Central memory CD4-positive, alpha-beta T cell (primary cell): ENCODE measurements around the gene FHAD1.

Experiments used
- DNase-seq: peaks from one replicate; pipeline ENCODE4 v3.0.0; 2022

FHAD1 gene

DNA sequence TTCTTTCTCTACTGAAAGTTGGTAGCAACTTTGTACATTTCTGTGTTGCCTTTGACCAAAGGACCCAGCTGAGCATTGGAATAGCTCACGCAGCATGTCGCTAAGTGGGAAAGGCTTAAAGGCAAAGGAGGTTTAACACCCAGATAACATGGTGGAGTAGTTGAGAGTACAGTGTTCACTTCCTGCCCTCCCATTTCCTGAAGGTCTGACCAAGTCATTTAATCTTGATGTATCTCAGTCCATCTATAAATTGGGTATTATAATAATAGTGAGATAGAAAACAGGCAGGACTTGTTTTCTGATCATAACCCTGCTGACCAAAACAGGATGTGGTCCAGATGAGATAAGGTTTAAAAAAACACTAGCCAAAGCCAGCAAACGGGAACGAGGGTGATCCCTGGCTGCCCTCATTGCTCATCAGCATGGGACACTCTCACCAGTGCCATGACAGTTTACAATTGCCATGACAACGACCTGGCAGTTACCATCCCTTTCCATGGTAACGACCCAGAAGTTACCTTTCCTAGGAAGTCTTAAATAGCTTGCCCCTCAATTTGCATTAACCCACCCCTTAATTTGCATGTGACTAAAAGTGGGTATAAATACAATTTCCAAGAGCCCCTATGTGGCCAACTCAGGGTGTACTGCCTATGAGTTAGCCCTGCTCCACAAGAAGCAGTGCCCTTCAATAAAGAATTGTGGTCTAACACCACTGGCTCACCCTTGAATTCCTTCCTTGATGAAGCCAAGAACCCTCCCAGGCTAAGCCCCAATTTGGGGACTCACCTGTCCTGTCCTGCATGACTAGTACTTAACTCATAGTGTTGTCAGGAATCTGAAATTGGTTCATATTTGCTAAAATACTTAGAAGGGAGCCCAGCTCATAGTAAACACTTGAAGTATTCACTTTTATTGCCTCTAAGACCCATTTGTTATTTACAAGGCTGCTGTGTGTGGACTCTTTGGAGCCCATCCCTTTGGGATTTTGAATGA lies 28.4 kb upstream of the FHAD1 start:
- no peak for DNase-seq

DNA sequence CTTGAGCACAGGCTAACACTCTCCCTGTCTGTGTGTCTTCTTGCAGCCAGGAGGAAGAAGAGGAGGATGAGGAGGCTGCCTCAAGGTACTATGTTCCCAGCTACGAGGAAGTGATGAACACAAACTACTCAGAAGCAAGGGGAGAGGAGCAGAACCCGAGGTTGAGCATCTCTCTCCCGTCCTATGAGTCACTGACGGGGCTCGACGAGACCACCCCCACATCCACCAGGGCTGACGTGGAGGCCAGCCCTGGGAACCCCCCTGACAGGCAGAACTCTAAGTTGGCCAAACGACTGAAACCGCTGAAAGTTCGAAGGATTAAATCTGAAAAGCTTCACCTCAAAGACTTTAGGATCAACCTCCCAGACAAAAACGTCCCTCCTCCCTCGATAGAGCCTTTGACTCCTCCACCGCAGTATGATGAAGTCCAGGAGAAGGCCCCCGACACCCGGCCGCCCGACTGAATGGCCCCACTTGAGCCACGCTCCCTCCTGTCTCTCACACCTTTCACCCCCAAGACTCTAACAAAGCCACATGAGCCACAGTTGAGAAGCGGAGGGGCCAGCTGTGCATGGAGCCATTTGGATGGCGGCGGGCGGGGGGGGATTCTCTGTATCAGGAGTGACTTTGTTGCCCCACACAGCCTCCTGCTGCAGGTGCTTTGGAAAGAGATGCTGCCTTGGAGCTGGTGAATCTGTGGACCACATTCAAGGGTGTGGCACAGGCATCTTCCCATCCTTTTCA lies 27.6 kb upstream of the FHAD1 start:
- DNase-seq: no peak

DNA sequence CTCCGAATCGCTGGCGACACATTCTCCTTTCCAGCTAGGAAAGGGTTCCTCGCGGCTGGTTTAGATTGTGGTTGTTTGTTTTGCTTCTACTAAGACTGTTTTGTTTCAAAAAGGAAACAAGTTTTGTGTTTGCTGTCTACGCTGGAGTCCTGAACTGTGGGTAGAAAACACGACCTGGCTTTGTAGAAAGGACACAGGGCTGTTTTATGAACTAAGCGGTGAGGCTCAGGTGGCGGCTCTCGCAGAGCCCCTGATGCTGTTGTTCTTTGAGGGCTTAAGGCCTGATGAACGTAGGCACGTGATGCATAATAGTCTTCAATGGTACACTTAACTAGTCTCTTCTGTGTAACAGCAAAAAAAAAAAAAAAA lies 27.0 kb upstream of the FHAD1 start:
- no peak for DNase-seq

DNA sequence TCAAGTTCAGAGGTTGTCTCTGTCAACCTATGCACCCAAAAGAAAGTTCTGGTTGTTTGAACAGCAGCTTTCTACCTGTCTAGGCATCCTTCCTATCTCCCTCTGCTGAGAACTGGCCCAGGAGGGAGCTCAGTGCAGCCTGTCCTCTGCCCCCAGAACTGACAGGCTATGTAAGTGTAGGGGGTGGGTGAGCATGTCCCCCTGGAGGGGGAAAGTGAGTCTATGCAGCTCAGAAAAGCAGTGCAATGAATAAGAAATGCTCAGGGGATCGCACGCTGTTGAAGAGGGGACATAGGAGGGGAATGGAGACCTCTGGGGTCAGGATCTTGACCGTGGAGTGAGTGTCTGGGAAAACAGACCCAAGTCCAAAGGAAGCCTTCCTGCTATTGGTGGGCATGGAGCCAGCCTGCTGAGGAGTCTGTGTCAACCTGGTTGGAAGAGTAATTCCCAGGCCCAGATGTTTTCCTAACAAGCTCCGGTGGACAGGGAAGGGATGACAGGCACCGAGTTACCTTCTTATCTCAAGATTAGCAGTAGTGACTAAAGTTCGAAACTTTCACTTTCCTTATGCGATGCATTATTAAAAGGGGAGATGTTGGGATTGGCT lies 26.1 kb upstream of the FHAD1 start:
- DNase-seq: no peak

DNA sequence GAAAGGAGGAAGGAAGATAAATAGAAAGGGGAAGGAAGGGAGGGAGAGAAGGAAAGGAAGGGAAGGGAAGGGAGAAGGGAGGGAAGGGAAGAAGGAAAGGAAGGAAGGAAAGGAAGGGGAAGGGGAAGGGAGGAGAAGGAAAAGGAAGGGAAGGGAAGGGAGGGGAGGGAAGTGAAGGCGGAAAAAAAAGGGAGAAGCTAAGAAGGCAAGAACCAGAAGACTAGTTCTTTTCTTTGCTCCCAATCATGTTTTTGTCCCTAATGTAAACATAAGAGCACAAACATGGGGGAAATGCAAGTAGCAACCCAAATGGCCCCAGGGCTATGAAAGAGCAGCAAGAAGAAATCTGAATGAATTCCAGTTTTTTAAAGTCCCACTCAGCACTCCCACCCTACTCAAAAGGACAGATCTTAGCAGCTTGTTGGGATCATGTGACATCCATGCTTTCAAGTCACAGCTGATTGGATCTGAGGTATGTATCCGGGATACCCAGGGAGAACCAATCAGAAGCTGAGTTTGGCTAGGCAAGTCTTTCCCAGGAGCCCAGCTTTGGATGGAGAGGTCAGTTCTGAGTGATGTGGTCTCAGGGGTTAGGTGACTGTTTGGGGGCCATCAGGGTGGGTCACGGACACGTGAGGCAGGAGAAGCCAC lies 24.2 kb upstream of the FHAD1 start:
- DNase-seq: no peak

DNA sequence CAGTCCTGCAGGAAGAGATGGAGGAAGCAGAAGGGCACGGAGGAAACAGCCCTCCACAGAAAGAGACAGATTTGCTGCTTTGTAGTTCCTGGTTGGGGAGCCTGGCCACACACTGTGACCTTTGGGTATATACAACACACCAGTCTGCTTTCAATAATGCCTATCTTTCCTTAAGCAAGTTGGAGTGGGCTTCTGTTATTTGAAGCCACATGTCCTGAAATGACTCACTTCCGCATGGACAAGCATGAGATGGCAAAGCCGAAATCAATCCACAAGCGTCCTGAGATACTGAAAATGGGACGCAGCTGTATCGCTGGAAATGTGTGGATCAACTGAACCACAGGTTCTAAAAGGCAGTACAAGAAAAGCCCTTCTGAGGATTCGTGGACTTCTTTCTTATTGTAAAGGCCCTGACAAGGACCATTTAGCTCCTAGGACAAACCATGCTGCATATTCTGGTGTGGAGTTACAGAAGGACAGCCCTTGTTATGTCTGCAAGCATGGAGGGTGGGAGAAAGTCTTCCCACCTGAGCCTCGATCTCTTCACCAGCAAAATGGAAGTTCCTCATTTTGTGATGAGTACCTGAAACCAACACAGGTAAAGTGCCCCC lies 22.7 kb upstream of the FHAD1 start:
- DNase-seq: no peak

DNA sequence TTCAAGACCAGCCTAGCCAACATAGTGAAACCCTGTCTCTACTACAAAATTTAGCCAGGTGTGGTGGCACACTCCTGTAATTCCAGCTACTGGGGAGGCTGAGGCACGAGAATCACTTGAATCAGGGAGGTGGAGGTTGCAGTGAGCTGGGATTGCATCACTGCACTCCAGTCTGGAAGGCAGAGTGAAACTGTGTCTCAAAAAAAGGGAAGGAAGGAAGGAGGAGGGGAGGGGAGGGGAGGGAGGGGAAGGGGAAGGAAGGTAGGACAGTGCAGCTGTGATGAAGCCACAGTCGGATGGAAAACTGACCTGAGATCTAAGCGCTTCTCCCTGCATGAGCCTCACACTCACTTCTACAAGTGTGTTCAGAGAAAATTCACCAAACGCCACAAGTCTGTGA lies 22.0 kb upstream of the FHAD1 start:
- no peak for DNase-seq

DNA sequence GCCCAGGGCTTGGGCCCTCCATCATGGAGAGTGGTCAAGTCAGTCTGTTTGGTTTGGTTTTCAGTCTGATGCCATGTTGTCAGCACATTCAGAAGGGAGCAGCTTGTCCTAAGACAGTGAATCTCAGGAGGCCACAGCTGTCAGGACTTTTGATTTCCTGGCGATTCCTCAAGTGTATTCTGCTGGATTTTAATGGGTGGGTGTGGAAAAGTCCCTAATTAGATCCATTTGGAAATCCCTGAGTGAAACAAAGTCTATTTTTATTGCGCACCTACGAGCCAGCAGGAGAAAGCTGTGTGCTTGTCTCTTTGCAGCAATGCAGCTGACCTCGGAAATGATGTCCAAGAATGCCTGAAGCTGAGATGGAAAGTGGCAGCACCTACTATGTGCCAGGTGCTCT lies 21.6 kb upstream of the FHAD1 start:
- no peak for DNase-seq

DNA sequence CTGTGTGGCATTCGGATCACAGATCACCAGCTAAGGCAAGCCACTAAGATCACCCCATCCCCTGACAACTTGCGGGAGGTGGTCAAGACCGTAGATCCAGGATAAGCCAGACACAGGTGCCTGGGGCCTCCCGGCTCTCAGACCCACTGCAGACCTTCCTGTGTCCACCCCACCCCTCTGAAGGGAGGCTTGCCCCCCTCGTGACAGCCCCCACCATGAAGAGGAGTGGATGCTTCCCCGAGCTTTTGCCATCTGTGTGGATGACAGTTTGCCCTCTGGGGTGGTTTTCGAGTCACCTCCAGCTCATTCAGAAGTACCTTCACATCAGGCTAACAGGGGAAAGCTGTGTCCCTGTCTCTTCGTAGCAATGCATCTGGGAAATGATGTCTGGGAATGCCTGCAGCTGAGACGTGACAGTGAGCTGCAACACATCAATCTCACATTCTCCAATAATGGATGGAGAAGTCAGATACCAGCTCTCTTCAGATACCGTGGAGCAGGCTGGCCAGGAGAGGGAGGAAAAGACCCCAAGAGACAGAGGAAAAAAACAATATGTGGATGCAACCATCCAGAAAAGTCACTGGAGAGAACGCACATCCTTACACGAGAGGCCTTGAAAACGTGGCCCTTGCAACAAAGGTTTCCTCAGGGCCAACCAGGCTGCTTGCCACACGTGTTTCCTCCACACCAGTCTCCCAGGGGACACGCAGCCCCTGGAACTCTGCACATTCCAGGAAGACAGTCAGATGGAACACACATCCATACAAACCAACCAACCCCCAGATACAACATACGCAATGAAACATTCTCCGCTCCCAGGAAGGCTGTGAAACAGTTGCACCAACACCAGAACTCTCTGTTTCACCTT lies 20.4 kb upstream of the FHAD1 start:
- no peak for DNase-seq

DNA sequence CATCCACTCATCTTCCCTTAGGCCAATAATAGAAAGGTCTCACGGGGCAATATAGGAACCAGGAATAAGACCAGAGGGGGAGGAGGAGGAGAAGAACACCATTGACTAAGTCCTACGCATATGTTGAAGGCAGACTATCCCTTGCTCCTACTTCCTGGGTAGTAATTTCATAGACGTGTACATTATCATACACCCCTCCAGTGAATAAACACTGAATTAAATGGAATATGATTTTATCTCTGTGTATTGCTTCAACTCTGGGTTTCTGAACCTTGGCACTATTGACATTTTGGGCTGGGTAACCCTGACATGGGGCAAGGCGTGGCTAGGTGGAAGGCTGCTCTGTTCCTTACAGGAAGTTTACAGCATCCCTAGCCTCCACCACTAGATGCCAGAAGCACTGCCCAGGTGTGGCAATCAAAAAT lies 17.3 kb upstream of the FHAD1 start:
- no peak for DNase-seq

DNA sequence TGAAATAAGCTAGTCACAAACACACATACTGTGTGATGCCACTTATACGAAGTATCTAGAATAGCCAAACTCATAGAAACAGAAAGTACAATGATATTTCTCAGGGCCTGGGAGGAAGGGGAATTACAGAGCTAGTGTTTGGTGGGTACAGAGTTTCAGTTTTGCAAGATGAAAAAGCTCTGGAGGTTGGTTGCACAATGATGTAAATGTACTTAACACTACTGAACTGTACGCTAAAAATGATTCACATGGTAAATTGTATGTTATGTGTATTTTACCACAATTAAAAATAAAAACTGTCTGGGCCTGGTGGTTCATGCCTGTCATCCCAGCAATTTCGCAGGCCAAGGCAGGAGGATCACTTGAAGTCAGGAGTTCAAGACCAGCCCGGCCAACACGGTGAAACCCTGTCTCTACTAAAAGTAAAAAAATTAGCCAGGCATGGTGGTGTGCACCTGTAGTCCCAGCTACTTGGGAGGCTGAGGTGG lies 15.3 kb upstream of the FHAD1 start:
- DNase-seq: no peak

DNA sequence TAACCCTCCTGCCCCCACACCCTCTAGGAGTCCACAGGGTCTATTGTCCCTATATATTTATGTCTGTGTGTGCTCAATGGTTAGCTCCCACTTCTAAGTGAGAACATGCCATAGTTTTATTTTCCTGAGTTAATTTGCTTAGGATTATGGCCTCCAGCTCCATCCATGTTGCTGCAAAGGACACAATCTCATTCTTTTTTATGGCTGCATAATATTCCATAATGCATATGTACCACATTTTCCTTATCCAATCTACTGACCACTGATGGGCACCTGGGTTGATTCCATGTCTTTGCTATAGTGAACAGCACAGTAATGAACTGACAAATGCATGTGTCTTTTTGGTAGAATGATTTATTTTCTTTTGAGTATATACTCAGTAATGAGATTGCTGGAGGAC lies 13.3 kb upstream of the FHAD1 start:
- no peak for DNase-seq

DNA sequence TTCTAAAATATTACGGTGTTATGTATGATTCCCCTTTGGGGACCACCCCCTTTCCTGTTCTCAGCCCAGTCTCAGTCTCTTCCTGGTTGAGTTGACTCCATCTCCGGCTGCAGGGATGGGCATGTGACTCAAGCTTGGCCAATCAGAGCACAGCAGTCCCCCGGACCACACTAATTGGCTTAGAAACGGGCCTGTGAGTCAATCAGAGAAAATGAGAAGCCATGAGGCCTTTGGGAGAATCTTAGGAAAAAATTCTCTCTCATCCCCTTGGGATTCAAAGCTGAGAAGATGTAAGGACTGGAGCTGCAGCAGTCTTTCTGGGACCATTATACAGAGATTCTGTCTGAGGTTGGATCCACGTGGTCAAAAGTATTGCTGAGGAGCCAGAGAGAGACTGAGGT lies 10.7 kb upstream of the FHAD1 start:
- no peak for DNase-seq

DNA sequence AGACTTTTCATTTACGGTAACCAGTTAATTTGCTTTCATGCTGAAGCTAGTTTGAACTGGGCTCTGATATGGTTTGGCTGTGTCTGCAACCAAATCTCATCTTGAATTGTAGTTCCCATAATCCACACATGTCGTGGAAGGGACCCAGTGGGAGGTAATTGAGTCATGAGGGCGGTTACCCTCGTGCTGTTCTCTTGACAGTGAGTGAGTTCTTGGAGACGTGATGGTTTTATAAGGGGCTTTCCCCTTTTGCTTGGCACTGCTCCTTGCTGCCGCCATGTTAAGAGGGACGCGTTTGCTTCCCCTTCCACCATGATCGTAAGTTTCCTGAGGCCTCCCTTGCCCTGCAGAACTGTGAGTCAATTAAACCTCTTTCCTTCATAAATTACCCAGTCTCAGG lies 10.3 kb upstream of the FHAD1 start:
- no peak for DNase-seq

DNA sequence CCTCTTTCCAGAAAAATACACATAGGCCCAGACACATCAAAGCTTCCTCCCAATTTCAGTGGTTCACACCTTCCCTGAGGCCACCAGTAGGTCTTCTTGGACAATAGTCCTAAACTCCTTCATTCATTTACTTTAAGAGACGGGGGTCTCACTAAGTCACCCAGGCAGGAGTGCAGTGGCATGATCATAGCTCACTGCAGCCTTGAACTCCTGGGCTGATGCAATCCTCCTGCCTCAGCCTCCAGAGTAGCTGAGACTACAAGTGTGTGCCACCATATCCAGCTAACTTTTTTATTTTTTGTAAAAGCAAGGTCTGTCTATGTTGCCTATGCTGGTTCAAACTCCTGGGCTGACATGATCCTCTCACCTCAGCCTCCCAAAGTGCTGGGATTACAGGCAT lies 8.2 kb upstream of the FHAD1 start:
- no peak for DNase-seq

DNA sequence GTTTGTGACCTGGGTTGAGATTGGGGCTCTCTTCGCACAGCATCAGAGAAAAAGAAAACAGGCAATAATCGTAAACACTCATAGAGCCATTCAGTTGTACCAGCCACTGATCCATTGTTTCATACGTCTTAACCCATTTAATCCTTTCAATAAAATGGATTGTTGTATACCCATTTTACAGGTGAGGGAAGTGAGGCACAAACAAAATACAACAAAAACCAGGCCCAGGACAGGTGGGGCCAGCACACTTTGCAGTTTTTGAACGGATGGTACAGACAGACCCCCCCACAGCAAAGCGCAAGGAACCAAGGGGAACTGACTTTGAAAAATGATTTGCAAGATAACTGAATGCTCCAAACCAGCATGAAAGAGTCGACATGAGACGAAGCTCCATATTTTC lies 4.3 kb upstream of the FHAD1 start:
- no peak for DNase-seq

DNA sequence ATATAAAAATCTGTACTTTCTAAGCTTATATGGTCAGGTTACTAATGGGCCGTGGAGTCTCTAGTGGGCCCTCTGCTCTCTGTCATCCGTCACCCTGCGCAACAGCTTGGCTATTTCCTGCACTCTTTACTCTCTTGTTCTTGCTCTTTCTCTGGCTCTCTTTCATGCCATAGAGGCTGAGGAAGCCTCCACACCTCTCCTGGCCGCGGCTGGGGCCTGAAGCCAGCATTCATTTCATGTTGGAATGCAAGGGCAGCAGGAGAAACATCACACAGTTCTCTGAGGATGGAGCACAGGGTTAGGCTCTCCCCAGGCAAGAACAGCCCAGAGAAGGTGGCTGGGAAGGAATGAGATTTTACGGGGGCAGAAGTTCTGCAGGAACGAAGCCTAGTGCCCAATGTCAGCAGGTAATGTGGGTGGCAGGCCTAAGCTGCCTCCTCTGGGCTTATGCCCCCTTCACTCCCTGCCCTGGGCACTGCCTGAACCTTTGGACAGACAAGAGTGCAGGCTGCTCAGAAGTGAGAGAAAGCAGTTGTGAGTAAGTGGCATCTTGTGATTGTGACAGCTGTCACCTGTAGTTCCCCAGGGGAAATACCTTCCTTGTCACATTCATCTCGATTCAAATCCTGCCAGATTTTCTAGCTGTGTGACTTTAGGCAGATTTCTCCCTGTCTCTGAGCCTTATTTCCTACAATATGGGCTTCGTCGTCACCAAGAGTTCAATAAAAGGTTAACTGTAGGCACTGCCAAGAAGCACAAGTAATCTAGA lies 3.6 kb upstream of the FHAD1 start:
- no peak for DNase-seq

DNA sequence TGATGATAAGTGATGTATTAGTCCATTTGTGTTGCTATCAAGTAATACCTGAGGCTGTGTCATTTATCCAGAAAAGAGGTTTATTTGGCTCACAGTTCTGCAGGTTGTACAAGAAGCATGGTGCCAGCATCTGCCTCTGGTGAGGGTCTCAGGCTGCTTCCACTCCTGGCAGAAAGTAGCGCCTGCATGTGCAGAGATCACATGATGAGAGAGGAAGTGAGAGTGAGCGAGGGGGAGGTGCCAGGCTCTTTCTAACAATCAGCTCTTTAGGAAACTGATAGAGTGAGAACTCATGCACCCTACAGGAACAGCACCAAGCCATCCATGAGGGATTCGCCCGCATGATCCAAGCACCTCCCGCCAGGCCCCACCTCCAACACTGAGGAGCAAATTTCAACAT lies 2.2 kb upstream of the FHAD1 start:
- no peak for DNase-seq

DNA sequence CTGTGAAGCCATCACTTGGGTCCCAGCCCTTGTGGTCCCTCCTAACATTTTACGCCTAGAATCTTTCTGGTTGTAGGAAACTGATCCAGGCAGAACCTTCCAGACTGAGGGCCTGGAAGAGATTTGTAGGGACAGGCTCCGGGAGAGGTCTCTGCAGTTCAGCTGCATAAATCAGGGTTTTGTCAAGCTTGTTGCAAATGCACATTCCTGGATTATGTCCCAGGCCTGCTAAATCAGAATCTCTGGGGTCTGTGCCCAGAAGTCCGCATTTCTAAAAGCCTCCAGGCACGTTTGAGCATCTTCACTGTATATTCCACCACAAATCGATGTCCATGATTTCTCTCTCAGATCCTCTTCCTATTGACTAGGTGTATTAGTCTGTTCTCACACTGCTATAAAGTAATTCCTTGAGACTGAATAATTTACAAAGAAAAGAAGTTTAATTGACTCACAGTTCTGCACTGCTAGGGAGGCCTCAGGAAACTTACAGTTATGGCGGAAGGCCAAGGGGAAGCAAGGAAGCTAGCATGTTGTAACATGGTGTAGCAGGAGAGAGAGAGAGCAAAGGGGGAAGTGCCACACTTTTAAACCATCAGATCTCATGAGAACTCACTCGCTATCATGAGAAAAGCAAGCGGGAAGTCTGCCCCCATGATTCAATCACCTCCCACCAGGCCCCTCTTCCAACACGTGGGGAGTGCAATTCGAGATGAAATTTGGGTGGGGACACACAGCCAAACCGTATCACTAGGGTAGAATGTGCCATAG lies 1.2 kb upstream of the FHAD1 start:
- no peak for DNase-seq

DNA sequence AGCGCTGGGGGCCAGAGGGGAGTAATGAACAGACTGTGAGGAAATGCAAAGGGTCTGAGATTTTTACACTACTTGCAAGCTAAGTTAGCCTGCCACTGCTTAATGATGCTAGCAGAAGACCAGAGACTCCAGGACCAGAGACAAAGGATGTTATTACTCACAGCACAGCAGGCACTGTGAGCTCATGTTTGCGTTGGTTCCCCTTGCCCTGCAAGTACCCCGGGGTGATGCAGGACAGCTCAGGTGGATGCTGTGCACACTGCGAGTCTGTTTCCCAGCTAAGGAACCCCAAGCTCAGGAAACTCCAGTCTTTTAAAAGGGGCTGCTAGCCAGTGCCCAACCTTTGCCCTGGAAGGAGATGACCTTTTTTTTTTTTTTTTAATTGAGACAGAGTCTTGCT lies 1.2 kb downstream of the FHAD1 start:
- no peak for DNase-seq
